Erythroblast (primary cell): Measurements from ENCODE around the gene KRT86.

ENCODE experiments used
- GATA1 ChIP-seq: IDR thresholded peaks from 2 replicates; pipeline ENCODE4 v1.6.1; 2011; ENCODE audit warnings: low read depth, mild to moderate bottlenecking, control low read depth, low read length, moderate library complexity
- POLR2A ChIP-seq: IDR thresholded peaks from 2 replicates; pipeline ENCODE4 v1.6.1; 2011; ENCODE audit warnings: mild to moderate bottlenecking, low read length

- TF ChIP-seq POLR2A (no peak), GATA1 (no peak)
Observed at GRCh38 chr12:52338241-52338960, 64.0 kb downstream of the KRT86 start.
